Measurements from ENCODE around the gene OR2A1.
"Not testable (repeated sequence)": the region's sequence is repeated elsewhere in the genome, so short reads cannot be mapped to it uniquely, and the experiment has no call there.

The OR2A1 gene, protein sequence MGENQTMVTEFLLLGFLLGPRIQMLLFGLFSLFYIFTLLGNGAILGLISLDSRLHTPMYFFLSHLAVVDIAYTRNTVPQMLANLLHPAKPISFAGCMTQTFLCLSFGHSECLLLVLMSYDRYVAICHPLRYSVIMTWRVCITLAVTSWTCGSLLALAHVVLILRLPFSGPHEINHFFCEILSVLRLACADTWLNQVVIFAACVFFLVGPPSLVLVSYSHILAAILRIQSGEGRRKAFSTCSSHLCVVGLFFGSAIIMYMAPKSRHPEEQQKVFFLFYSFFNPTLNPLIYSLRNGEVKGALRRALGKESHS

GRCh38 chr7:144311872-144312469 lies at the start of gene OR2A1:
Gene OR2A1, plus strand, starts transcription at chr7:144312419. Its CDS starts 5,706 bp downstream, at chr7:144318125.
- not testable (repeated sequence) for H3K4me3 ChIP-seq (ENCODE audit: control insufficient read depth, low read depth, low read length); DNase-seq (ENCODE audit: low read depth)

DNA sequence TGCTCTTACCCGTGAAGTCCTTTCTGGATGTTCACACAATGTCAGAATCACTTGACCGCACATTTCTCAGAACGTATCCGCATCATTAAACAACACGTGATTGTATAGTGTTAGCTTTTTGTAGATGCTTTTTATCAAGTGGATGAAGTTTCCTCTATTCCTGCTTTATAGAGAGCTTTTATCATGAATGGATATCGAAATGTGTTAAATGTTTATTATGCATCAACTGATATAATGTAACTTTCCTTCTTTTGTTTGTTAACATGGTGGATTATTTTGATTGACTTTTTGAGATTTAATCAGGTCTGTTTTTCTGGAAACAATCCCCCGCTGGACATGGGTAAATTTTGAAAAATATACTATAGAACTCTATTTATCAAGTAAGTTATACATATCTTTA lies 47.5 kb upstream of the OR2A1 start, which contains the start of gene OR2A7:
Gene OR2A7, minus strand, starts transcription at position 101 of the 400 bp plus-strand sequence. CDS start 5,164 bp downstream, outside the sequence.
- H3K4me3 ChIP-seq (ENCODE audit: control insufficient read depth, low read depth, low read length); DNase-seq (ENCODE audit: low read depth): not testable (repeated sequence)

- not testable (repeated sequence) for DNase-seq (ENCODE audit: low read depth); H3K4me3 ChIP-seq (ENCODE audit: control insufficient read depth, low read depth, low read length)
These were observed 43.0 kb upstream of the OR2A1 start, which contains the start of gene CTAGE8 for GRCh38 chr7:144269188-144269587. Gene CTAGE8, minus strand, starts transcription at chr7:144269288. Its CDS starts 38 bp downstream, at chr7:144269250.

GRCh38 chr7:144275281-144275680 lies 36.9 kb upstream of the OR2A1 start:
- not testable (repeated sequence) for DNase-seq (ENCODE audit: low read depth); H3K4me3 ChIP-seq (ENCODE audit: control insufficient read depth, low read depth, low read length)

DNA sequence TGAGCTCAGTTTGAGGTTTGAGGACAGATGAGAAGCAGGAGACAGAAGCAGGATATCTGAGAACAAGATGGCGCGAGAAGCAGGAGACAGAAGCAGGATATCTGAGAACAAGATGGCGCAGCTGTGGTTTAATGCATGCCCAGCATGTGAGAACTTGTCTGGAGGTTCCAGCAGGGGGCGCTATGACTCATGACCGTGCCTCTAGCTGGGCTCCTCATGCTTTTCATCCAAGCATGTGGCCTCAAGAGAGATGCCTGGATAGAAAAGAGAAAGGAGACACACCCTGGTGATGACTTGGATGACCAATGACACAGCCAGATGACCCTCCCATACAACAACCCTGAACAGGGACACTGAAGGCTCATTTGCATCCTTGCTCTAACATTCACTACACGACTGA lies 32.2 kb upstream of the OR2A1 start:
- H3K4me3 ChIP-seq (ENCODE audit: control insufficient read depth, low read depth, low read length); DNase-seq (ENCODE audit: low read depth): not testable (repeated sequence)

GRCh38 chr7:144281981-144282380 lies 30.2 kb upstream of the OR2A1 start:
- not testable (repeated sequence) for DNase-seq (ENCODE audit: low read depth)

DNA sequence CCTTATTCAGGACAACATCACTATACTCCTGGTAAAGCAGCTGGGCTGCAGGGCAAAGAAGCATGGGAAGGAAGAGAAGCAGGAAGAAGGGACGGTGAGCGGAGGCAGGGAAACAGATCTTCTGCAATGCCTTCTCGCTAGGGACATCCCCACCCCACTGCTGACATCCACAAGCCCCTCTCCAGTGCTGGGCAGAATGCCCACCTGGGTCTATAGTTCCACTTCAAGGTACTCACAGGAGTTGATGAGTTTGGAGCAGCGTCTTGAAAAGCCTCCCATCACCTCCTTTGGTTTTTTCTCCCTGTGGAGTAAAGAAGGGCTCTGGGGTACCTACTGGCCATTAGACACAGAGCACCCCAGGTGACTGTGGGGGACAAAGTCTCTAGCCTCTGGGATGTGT lies 29.7 kb upstream of the OR2A1 start:
- DNase-seq (ENCODE audit: low read depth); H3K4me3 ChIP-seq (ENCODE audit: control insufficient read depth, low read depth, low read length): not testable (repeated sequence)

More at GRCh38 chr7:144281981-144282380, 30.2 kb upstream of the OR2A1 start:
- not testable (repeated sequence) for H3K4me3 ChIP-seq (ENCODE audit: control insufficient read depth, low read depth, low read length)

DNA sequence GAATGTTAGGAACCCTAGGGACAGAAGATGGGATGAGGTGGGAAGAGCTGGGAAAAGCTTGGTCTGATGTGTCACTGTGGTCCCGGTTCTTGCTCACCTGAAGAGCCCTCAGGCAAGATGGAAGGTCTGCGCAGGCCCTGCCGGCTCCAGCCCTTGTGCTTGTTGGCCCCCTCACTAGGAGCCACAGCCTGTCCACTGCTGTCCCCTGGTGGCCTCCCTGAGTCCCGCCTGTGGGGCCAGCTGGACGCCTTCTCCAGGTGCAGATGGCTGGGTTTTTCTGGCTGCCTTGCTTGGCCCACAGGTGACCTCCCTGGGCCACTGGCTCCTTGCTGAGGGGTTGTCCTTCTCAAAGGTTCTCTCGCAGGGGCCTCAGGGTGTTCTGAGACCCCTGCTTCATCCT lies 28.5 kb upstream of the OR2A1 start:
- not testable (repeated sequence) for DNase-seq (ENCODE audit: low read depth); H3K4me3 ChIP-seq (ENCODE audit: control insufficient read depth, low read depth, low read length)

DNA sequence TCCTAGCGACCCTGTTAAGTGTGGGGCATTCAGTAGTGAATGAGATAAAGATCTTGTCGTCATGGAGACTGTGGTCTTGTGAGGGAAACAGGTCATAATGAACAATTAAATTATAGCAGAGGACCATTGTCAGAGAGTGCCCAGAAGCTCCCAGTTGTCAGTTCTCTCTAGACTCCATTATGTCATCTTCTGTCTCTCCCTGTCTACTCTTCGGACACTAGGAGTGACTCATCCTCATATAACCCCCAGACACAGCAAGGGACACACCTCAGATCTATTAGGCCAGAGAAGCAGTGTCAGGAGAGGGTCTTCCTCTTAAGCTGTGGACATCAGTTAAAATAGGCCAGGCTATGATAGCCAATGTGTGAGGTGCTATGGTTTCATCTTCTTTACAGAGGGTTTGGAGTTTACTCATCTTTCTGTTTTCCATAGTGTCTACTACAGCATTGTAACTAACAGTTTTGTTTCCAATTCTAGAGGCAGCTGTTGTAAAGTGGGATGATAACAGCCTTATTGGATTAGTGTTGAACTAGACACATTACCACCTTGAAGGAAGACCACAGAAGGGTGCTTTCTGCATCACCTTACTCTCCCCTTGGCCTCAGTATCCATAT lies 24.9 kb upstream of the OR2A1 start:
- not testable (repeated sequence) for DNase-seq (ENCODE audit: low read depth); H3K4me3 ChIP-seq (ENCODE audit: control insufficient read depth, low read depth, low read length)

DNA sequence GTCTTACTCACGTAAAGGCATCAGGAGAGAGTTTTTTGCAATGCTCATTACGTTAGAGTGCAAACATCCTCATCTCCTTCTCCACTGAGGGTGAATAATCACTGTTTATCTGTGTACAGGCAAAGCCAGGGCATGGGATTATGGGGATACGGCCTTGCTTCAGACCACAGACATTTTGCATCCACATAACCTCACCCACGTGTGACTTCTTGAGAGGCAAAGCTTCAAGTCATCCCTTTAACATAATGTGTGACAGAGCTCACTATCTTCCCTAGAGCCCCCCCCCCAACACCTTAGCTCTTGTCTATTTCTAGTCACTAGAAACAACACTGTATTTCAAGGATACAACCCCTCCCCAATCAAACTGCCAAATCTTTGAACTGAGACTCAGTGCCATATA lies 20.6 kb upstream of the OR2A1 start:
- DNase-seq (ENCODE audit: low read depth); H3K4me3 ChIP-seq (ENCODE audit: control insufficient read depth, low read depth, low read length): not testable (repeated sequence)

- H3K4me3 ChIP-seq (ENCODE audit: control insufficient read depth, low read depth, low read length): not testable (repeated sequence)
These were observed 19.6 kb upstream of the OR2A1 start for GRCh38 chr7:144292384-144293161.

GRCh38 chr7:144293794-144294499 lies 18.3 kb upstream of the OR2A1 start:
- H3K4me3 ChIP-seq (ENCODE audit: control insufficient read depth, low read depth, low read length); DNase-seq (ENCODE audit: low read depth): not testable (repeated sequence)

More at GRCh38 chr7:144292384-144293161, 19.6 kb upstream of the OR2A1 start:
- not testable (repeated sequence) for DNase-seq (ENCODE audit: low read depth)

- not testable (repeated sequence) for DNase-seq (ENCODE audit: low read depth); H3K4me3 ChIP-seq (ENCODE audit: control insufficient read depth, low read depth, low read length)
These were observed 9.5 kb upstream of the OR2A1 start for GRCh38 chr7:144302578-144303303.

- H3K4me3 ChIP-seq (ENCODE audit: control insufficient read depth, low read depth, low read length): not testable (repeated sequence)
These were observed 8.6 kb upstream of the OR2A1 start for GRCh38 chr7:144303607-144304006.

GRCh38 chr7:144305156-144305555 lies 7.1 kb upstream of the OR2A1 start:
- H3K4me3 ChIP-seq (ENCODE audit: control insufficient read depth, low read depth, low read length); DNase-seq (ENCODE audit: low read depth): not testable (repeated sequence)

More at GRCh38 chr7:144303607-144304006, 8.6 kb upstream of the OR2A1 start:
- not testable (repeated sequence) for DNase-seq (ENCODE audit: low read depth)

- H3K4me3 ChIP-seq (ENCODE audit: control insufficient read depth, low read depth, low read length); DNase-seq (ENCODE audit: low read depth): not testable (repeated sequence)
These were observed 2.5 kb upstream of the OR2A1 start for GRCh38 chr7:144309702-144310101.

DNA sequence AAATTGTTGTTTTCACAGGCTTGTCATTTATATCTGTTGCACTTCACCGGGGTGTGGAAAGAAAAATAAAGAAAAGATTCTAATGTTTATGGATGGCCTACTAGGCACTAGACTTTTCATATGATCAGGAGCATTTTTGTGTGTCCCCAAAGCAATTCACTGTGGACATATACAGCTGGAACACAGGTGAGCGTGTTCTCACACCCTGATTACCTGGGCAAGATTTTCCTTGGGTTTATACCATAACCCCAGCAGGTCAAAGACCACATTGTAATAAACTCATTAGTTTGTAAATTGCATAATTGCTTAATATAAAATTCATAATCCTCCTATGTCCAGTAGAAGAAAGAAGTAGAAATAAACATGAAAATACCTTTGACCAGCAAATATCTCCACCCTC lies 1.0 kb upstream of the OR2A1 start:
- not testable (repeated sequence) for H3K4me3 ChIP-seq (ENCODE audit: control insufficient read depth, low read depth, low read length); DNase-seq (ENCODE audit: low read depth)

Measured in fibroblast of mammary gland (primary cell).